Ovary (tissue), 9 donors: Measurements from ENCODE around the gene MAD1L1. TPM values are rescaled to one million over a fixed set of nuclear protein-coding genes. Genes with fewer than 3 reads are reported as not detected.
"Not testable (repeated sequence)": the region's sequence is repeated elsewhere in the genome, so short reads cannot be mapped to it uniquely, and the experiment has no call there.

Experiments
- DNase-seq, 5 donors: peaks; one replicate each; pipeline ENCODE4 v3.0.0-alpha.2; 2019 to 2020
- H3K27ac ChIP-seq, 2 donors: fragments of 200-600 bp; one replicate each; pipeline versions ENCODE4 v1.5.1 to v1.8.0; 2019 to 2022
- H3K27me3 ChIP-seq: fragments of 200-600 bp; one replicate; pipeline ENCODE4 v1.8.0; 2022
- H3K36me3 ChIP-seq: fragments of 200-600 bp; sonication (generic); one replicate; pipeline ENCODE4 v1.5.1; 2019
- H3K4me1 ChIP-seq: one replicate; pipeline ENCODE4 v1.8.1; 2013; ENCODE audit warnings: mild to moderate bottlenecking, moderate library complexity; ENCODE audit not compliant: insufficient read depth
- H3K4me3 ChIP-seq: fragments of 200-600 bp; sonication (generic); one replicate; pipeline ENCODE4 v1.5.1; 2017
- H3K9me3 ChIP-seq, 2 donors: fragments of 200-600 bp in 1 of 2; sonication (generic) in 1 of 2; one replicate each; pipeline versions ENCODE4 v1.5.1 to v1.8.1; 2013 to 2019; ENCODE audit warnings: mild to moderate bottlenecking in 1 of 2, moderate library complexity in 1 of 2
- CTCF ChIP-seq, 3 donors: fragments of 450-650 bp in 2 of 3; fragments of 200-600 bp in 1 of 3; IDR thresholded peaks; one replicate each; pipeline versions ENCODE4 v1.5.1 to v1.8.0; 2016 to 2022; ENCODE audit warnings: antibody characterized with exemption in 3 of 3, mild to moderate bottlenecking in 1 of 3
- EP300 ChIP-seq: sonication (generic); formaldehyde crosslinking; IDR thresholded peaks from one replicate; pipeline ENCODE4 v1.6.1; 2017; ENCODE audit warnings: antibody characterized with exemption
- POLR2A ChIP-seq: fragments of 450-650 bp; IDR thresholded peaks from one replicate; pipeline ENCODE4 v1.6.1; 2017; ENCODE audit warnings: antibody characterized with exemption, mild to moderate bottlenecking, moderate library complexity
- WGBS, 3 donors: extraction: QIAGEN DNeasy Blood & Tissue Kit in 1 of 3; methylation state at CpG; one replicate each; pipeline versions ENCODE4 v1.1.5 to v1.1.7; 2013 to 2017; 5-methylcytosine and 5-hydroxymethylcytosine counted together
- intact Hi-C, 4 donors: fragments of 100-400 bp; cut with DNase I; formaldehyde crosslinking; loops; one replicate each; pipeline versions ENCODE4 v1.11.0 to v1.15.1; 2022 to 2023
- polyA plus RNA-seq, 2 donors: library from polyadenylated mRNA; stranded (reverse); fragments of 200-250 nt in 1 of 2; fragments of 350-450 nt in 1 of 2; fragmentation: Illumina TruSeq in 1 of 2; extraction: RNeasy Lipid Tissue Mini Kit (QIAGEN cat#74804) in 1 of 2; gene quantifications; one replicate each; pipeline ENCODE4 v1.2.3, GENCODE V29; 2013 to 2014
- total RNA-seq, 7 donors: library from RNA; depleted of rRNA in 2 of 7; stranded (reverse); fragments of >200 nt in 2 of 7; fragmentation: NEBNext Ultra II Directional in 3 of 7; extraction: Animal tissue kit (Norgen Biotek cat#: 25700) in 3 of 7; gene quantifications; one replicate each; pipeline versions ENCODE4 v1.1.0 to v1.2.4, GENCODE V29; 2016 to 2023
- donor health status: DM: no; HTN: no; CAD: no; lungs with moderate emphysema.
- donor health status: DM: no; HTN: no; CAD: no.
- donor health status: Bipolar disorder and iron deficiency.
- donor health status: DM: yes; HTN: yes; CAD: no.
- donor health status: DM: no; HTN: no; CAD: no.
- donor health status: DM: yes; HTN: yes; CAD: no.

MAD1L1 gene
- total and polyA plus RNA-seq, 9 donors, result 5.9 to 36.6 (median 22.8) TPM

- intact Hi-C loops, result no loop called here
These were observed 261.9 kb downstream of the MAD1L1 start for GRCh38 chr7:1970895-1971294.

GRCh38 chr7:1970285-1970660 lies 262.5 kb downstream of the MAD1L1 start:
- 96 to 99% (median 97%) methylated on average over 10 of the region's 10 CpGs for WGBS, 3 donors
- H3K9me3 ChIP-seq, H3K4me1 ChIP-seq, H3K4me3 ChIP-seq, H3K36me3 ChIP-seq, H3K27ac ChIP-seq, H3K27me3 ChIP-seq, DNase-seq, intact Hi-C loops: not testable (repeated sequence)

More at GRCh38 chr7:1970895-1971294, 261.9 kb downstream of the MAD1L1 start:
- no peak for TF ChIP-seq EP300
- TF ChIP-seq CTCF (IDR thresholded peaks at IDR 0.05), result no peak
- no peak for TF ChIP-seq POLR2A
- Histone ChIP-seq H3K36me3 (no peaks in the 10 kb centered on the region), H3K9me3 (no peaks in the 10 kb centered on the region), H3K27me3 (no peaks in the 10 kb centered on the region), H3K27ac (no peak overlapping the region), H3K4me1 (no peaks in the 10 kb centered on the region), H3K4me3 (no peak overlapping the region)
- WGBS, 3 donors, result 97 to 98% (median 97%) methylated on average over 19 of the region's 19 CpGs
- no peak for DNase-seq

- no peak for TF ChIP-seq EP300
- no peak for TF ChIP-seq POLR2A
- TF ChIP-seq CTCF (IDR thresholded peaks at IDR 0.05), result no peak
- Histone ChIP-seq H3K4me3 (no peak overlapping the region), H3K36me3 (no peaks in the 10 kb centered on the region), H3K27ac (no peak overlapping the region), H3K4me1 (no peaks in the 10 kb centered on the region), H3K27me3 (no peaks in the 10 kb centered on the region), H3K9me3 (no peaks in the 10 kb centered on the region)
- 92 to 93% (median 92%) methylated on average over 8 of the region's 8 CpGs for WGBS, 3 donors
- no peak for DNase-seq
- intact Hi-C loops, result no loop called here
These were observed 263.1 kb downstream of the MAD1L1 start for GRCh38 chr7:1969459-1970284.

GRCh38 chr7:1968397-1969111 lies 264.2 kb downstream of the MAD1L1 start:
- 96 to 98% (median 98%) methylated on average over 36 of the region's 36 CpGs for WGBS, 3 donors
- DNase-seq, result no peak
- H3K4me3 ChIP-seq, result no peak overlapping the region

More at GRCh38 chr7:1968397-1969111, 264.2 kb downstream of the MAD1L1 start:
- TF ChIP-seq EP300, result no peak
- TF ChIP-seq POLR2A, result no peak
- TF ChIP-seq CTCF (IDR thresholded peaks at IDR 0.05), result no peak
- intact Hi-C loops, result no loop called here
- no peaks in the 10 kb centered on the region for H3K4me1 ChIP-seq
- H3K27ac ChIP-seq, result no peak overlapping the region
- H3K36me3 ChIP-seq, result no peaks in the 10 kb centered on the region
- no peaks in the 10 kb centered on the region for H3K27me3 ChIP-seq
- no peaks in the 10 kb centered on the region for H3K9me3 ChIP-seq
